ENCODE measurements around the gene RNASEH2B. TPM values are rescaled to one million over a fixed set of nuclear protein-coding genes. Genes with fewer than 3 reads are reported as not detected.

RNASEH2B gene
- total RNA-seq, 1 experiment from 2014 or later: 60.2 TPM

DNA sequence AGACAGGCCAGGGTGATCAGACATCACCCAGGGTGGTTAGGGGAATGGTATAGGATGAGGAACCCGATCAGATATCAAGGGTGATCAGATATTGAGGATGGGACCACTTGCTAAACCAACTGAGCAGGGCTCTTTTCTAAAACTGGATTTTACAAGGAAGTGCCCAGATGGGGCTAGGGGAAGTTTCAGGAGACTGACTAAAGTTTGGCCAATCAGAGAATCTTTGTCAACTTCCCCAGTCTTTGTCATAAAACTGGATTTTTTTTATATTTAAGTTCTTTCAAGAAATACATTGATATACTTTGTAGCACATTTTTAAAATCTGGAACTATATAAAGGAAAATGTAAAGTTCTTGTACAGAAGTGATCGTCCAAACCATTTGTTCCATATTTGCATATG lies 35.6 kb upstream of the RNASEH2B start:
- H3K27ac Mint-ChIP-seq (ENCODE audit: unreplicated experiment): no peak overlapping the region
- POLR2A ChIA-PET: no interaction called here
- CTCF ChIA-PET: no interaction called here

DNA sequence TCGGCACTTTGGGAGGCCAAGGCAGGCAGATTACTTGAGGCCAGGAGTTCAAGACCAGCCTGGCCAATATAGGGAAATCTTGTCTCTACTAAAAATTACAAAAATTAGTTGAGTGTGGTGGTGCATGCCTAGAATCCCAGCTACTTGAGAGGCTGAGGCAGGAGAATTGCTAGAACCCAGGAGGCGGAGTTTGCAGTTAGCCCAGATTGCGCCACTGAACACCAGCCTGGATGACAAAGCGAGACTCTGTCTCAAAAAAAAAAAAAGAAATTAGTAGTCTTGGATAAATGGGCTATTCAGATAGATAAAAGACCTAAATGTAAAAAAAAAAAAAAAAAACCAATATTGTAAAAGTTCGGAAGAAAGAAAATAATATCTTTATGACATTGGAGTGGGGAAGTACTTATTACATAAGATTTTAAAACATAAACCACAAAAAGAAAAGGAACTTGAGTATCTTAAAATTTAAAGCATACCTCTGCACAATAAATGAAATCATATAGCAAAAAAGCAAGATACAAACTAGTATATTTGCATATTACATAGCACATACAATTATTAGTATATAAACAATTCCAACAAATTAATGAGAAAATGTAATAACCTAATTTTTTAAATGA lies 26.7 kb upstream of the RNASEH2B start:
- Histone ChIP-seq H3K4me1 (no peaks in the 10 kb centered on the region), H3K27me3 (replicated peaks; ENCODE audit: control insufficient read depth, insufficient read depth, low read length) (no peaks in the 10 kb centered on the region; the same call in 1 of the 2 replicates), H3K9me3 (peaks cover 6% of the 10 kb centered on the region; the same call in 1 of the 2 replicates), H3K4me3 (ENCODE audit: low read depth, low read length) (no peak overlapping the region), H3K36me3 (ENCODE audit: control insufficient read depth, insufficient read depth, low read length) (no peaks in the 10 kb centered on the region)
- intact Hi-C loops (cut with micrococcal nuclease; ENCODE audit: unreplicated experiment): no loop called here
- no peaks in the 10 kb centered on the region for H3K4me1 Mint-ChIP-seq (ENCODE audit: low read depth, unreplicated experiment)
- H3K27ac Mint-ChIP-seq (ENCODE audit: unreplicated experiment): no peak overlapping the region
- CTCF ChIA-PET: no interaction called here
- DNase-seq: no peak
- POLR2A ChIA-PET: no interaction called here
- H3K9me3 Mint-ChIP-seq (ENCODE audit: unreplicated experiment): no peaks in the 10 kb centered on the region
- no TSS peak for BruUV-seq (replicated peaks)
- peaks cover 20% of the 10 kb centered on the region for H3K27me3 Mint-ChIP-seq (ENCODE audit: insufficient read depth, unreplicated experiment)
- TF ChIP-seq, protein P1, sequence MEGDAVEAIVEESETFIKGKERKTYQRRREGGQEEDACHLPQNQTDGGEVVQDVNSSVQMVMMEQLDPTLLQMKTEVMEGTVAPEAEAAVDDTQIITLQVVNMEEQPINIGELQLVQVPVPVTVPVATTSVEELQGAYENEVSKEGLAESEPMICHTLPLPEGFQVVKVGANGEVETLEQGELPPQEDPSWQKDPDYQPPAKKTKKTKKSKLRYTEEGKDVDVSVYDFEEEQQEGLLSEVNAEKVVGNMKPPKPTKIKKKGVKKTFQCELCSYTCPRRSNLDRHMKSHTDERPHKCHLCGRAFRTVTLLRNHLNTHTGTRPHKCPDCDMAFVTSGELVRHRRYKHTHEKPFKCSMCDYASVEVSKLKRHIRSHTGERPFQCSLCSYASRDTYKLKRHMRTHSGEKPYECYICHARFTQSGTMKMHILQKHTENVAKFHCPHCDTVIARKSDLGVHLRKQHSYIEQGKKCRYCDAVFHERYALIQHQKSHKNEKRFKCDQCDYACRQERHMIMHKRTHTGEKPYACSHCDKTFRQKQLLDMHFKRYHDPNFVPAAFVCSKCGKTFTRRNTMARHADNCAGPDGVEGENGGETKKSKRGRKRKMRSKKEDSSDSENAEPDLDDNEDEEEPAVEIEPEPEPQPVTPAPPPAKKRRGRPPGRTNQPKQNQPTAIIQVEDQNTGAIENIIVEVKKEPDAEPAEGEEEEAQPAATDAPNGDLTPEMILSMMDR (IDR thresholded peaks at IDR 0.05; ENCODE audit: insufficient read depth in 1 of 2, low read depth in 1 of 2, low read length in 1 of 2, severe bottlenecking in 1 of 2, unreplicated experiment in 1 of 2): no peak
- H3K4me3 Mint-ChIP-seq (ENCODE audit: unreplicated experiment): no peak overlapping the region
- no peaks in the 10 kb centered on the region for H3K36me3 Mint-ChIP-seq (ENCODE audit: insufficient read depth, unreplicated experiment)

More for the DNA sequence above, 35.6 kb upstream of the RNASEH2B start:
- Mint-ChIP-seq H3K36me3 (ENCODE audit: insufficient read depth, unreplicated experiment) (no peaks in the 10 kb centered on the region), H3K9me3 (ENCODE audit: unreplicated experiment) (no peaks in the 10 kb centered on the region), H3K27me3 (ENCODE audit: insufficient read depth, unreplicated experiment) (peaks cover 2% of the 10 kb centered on the region), H3K4me3 (ENCODE audit: unreplicated experiment) (no peak overlapping the region), H3K4me1 (ENCODE audit: low read depth, unreplicated experiment) (no peaks in the 10 kb centered on the region)
- H3K27me3 ChIP-seq (replicated peaks; ENCODE audit: control insufficient read depth, insufficient read depth, low read length): no peaks in the 10 kb centered on the region
- BruUV-seq (replicated peaks): no TSS peak
- no peaks in the 10 kb centered on the region for H3K9me3 ChIP-seq
- TF ChIP-seq, protein P1 (IDR thresholded peaks at IDR 0.05; ENCODE audit: insufficient read depth in 1 of 2, low read depth in 1 of 2, low read length in 1 of 2, severe bottlenecking in 1 of 2, unreplicated experiment in 1 of 2): no peak
- DNase-seq: no peak
- no peaks in the 10 kb centered on the region for H3K36me3 ChIP-seq (ENCODE audit: control insufficient read depth, insufficient read depth, low read length)
- H3K4me3 ChIP-seq (ENCODE audit: low read depth, low read length): no peak overlapping the region
- intact Hi-C loops (cut with micrococcal nuclease; ENCODE audit: unreplicated experiment): no loop called here
- no peaks in the 10 kb centered on the region for H3K4me1 ChIP-seq

DNA sequence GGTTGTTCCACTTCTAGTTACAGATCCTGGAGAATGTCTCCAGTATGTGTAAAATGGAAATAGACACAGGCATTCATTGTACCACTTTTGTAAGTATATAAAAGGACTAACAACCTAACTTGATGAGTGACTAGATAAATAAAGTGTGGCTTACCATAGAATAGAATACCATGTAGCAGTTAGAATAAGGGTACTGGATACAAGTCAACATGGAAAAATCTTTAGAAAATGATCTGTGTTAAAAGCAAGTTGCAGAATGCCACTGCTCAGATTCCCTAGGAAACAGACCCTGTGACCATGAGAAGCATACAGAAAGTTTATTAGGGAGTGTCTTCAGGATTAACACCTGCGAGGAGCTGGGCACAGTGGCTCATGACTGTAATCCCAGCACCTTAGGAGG lies 25.9 kb upstream of the RNASEH2B start:
- intact Hi-C loops (cut with micrococcal nuclease; ENCODE audit: unreplicated experiment): no loop called here
- no peak overlapping the region for H3K4me3 Mint-ChIP-seq (ENCODE audit: unreplicated experiment)
- Histone ChIP-seq H3K4me3 (ENCODE audit: low read depth, low read length) (no peak overlapping the region), H3K36me3 (ENCODE audit: control insufficient read depth, insufficient read depth, low read length) (no peaks in the 10 kb centered on the region), H3K9me3 (peaks cover 6% of the 10 kb centered on the region; the same call in 1 of the 2 replicates), H3K4me1 (no peaks in the 10 kb centered on the region), H3K27me3 (replicated peaks; ENCODE audit: control insufficient read depth, insufficient read depth, low read length) (no peaks in the 10 kb centered on the region; the same call in 1 of the 2 replicates)
- H3K36me3 Mint-ChIP-seq (ENCODE audit: insufficient read depth, unreplicated experiment): no peaks in the 10 kb centered on the region
- TF ChIP-seq, protein P1 (IDR thresholded peaks at IDR 0.05; ENCODE audit: insufficient read depth in 1 of 2, low read depth in 1 of 2, low read length in 1 of 2, severe bottlenecking in 1 of 2, unreplicated experiment in 1 of 2): no peak
- no peaks in the 10 kb centered on the region for H3K4me1 Mint-ChIP-seq (ENCODE audit: low read depth, unreplicated experiment)
- ChIA-PET CTCF (no interaction called here), POLR2A (no interaction called here)
- H3K27me3 Mint-ChIP-seq (ENCODE audit: insufficient read depth, unreplicated experiment): peaks cover 21% of the 10 kb centered on the region
- H3K9me3 Mint-ChIP-seq (ENCODE audit: unreplicated experiment): no peaks in the 10 kb centered on the region
- no peak overlapping the region for H3K27ac Mint-ChIP-seq (ENCODE audit: unreplicated experiment)
- BruUV-seq (replicated peaks): no TSS peak
- DNase-seq: no peak

Data from Caco-2 (cell line).